ENCODE results near the gene CLCN1. TPM values are rescaled to one million over a fixed set of nuclear protein-coding genes. Genes with fewer than 3 reads are reported as not detected.

The CLCN1 gene
- total RNA-seq, 1 donor from 2014 or later: not detected

DNA sequence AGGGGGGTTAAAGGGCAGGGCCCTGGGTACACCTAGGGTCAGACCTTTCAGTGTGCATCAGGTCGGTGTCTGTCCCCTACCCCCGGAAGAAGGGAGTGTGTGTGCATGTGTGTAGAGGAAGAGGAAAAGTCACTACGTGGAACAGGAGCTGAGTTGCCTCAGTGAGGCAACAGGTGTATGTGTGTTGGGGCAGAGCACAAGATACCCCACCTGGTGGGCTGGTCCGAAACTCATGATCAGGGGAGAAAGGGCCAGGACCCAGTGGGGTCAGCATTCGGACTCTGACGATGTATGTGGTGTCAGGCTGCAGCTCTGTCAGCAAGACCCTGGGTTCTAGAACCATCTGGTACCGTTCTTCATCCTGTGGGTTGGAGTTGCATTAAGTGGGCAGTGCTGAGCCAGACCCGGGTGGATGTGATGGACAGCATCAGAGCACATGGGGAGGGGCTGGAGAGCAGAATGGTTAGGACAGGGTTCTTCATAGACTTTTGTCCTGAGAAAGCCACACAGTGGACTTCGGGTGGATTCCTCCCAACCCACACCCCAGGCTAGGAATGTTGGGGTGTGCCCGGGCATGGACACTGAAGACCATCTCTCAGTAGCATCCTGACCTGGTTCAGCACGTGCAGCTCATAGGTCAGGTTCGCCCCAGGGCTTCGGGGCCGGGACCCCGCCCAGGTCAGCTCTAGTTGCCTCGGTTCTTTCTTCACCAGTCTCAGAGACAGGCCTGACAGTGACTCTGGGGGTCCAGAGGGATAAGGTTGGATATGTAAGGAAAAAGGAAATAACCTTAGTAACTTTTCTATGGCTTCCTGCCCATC, 82.0 kb downstream of the CLCN1 start:
- no peaks in the 10 kb centered on the region for H3K36me3 ChIP-seq
- TF ChIP-seq, protein P1, sequence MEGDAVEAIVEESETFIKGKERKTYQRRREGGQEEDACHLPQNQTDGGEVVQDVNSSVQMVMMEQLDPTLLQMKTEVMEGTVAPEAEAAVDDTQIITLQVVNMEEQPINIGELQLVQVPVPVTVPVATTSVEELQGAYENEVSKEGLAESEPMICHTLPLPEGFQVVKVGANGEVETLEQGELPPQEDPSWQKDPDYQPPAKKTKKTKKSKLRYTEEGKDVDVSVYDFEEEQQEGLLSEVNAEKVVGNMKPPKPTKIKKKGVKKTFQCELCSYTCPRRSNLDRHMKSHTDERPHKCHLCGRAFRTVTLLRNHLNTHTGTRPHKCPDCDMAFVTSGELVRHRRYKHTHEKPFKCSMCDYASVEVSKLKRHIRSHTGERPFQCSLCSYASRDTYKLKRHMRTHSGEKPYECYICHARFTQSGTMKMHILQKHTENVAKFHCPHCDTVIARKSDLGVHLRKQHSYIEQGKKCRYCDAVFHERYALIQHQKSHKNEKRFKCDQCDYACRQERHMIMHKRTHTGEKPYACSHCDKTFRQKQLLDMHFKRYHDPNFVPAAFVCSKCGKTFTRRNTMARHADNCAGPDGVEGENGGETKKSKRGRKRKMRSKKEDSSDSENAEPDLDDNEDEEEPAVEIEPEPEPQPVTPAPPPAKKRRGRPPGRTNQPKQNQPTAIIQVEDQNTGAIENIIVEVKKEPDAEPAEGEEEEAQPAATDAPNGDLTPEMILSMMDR (IDR thresholded peaks at IDR 0.05): no peak
- TF ChIP-seq POLR2AphosphoS5 (IDR thresholded peaks at IDR 0.05; ENCODE audit: insufficient read depth in 1 of 2, low read depth in 1 of 2): no peak
- no peak for TF ChIP-seq POLR2A (IDR thresholded peaks at IDR 0.05)
- DNase-seq (ENCODE audit: extremely low spot score in 2 of 2): no peak

DNA sequence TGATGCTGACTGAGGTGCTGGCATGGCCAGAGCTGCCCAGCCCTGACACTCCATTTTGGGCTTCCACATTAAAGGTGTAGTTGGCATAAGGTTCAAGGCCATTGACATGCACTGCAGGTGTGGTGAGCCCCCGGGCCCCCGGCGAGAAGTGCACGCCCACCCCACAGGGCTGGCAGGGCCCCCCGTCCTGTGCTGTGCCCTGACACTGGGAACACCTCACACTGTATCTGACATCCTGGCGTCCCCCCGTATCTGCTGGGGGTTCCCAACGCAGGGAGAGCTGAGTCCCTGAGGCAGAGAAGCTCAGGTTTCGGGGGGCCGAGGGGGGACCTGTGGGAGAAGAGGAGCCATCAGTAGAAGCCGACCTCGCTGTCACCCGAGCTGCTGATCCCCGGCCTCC, 82.7 kb downstream of the CLCN1 start:
- DNase-seq (ENCODE audit: extremely low spot score in 2 of 2): no peak
- H3K36me3 ChIP-seq: no peaks in the 10 kb centered on the region

More for the DNA sequence above, 82.0 kb downstream of the CLCN1 start:
- Histone ChIP-seq H3K4me3 (no peak overlapping the region), H3K4me1 (peaks cover 3% of the 10 kb centered on the region), H3K9me3 (no peaks in the 10 kb centered on the region), H3K27ac (no peak overlapping the region), H3K27me3 (no peaks in the 10 kb centered on the region)
- intact Hi-C loops (cut with DNase I): no loop called here

DNA sequence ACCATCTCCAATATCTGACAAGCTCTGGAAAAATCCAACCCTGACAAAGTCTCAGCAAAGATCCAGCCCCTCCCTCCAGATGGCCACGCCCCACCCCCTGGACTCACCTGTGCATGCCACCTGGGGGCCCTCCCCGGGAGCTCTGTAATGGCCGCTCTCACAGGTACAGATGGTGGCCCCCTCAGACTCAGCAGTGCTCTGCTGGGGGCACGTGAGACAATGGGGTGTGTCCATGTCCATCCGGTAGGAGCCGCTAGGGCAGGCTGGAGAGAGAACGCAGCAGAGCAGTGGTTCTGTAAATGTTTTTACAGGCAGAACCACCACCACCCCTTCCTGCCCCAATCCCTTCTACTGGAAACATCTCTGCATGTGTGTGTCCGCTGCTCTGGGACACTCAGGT, 83.2 kb downstream of the CLCN1 start:
- H3K4me3 ChIP-seq: no peak overlapping the region
- TF ChIP-seq POLR2A (IDR thresholded peaks at IDR 0.05) (no peak), POLR2AphosphoS5 (IDR thresholded peaks at IDR 0.05; ENCODE audit: insufficient read depth in 1 of 2, low read depth in 1 of 2) (no peak)
- TF ChIP-seq, protein P1 (IDR thresholded peaks at IDR 0.05): no peak
- no peaks in the 10 kb centered on the region for H3K9me3 ChIP-seq
- H3K27me3 ChIP-seq: no peaks in the 10 kb centered on the region
- no peaks in the 10 kb centered on the region for H3K36me3 ChIP-seq
- H3K27ac ChIP-seq: no peak overlapping the region
- intact Hi-C loops (cut with DNase I): no loop called here
- DNase-seq (ENCODE audit: extremely low spot score in 2 of 2): no peak
- H3K4me1 ChIP-seq: no peaks in the 10 kb centered on the region

More for the DNA sequence above, 82.7 kb downstream of the CLCN1 start:
- no peak overlapping the region for H3K27ac ChIP-seq
- H3K4me1 ChIP-seq: no peaks in the 10 kb centered on the region
- no peaks in the 10 kb centered on the region for H3K9me3 ChIP-seq
- H3K27me3 ChIP-seq: no peaks in the 10 kb centered on the region
- H3K4me3 ChIP-seq: no peak overlapping the region
- TF ChIP-seq POLR2AphosphoS5 (IDR thresholded peaks at IDR 0.05; ENCODE audit: insufficient read depth in 1 of 2, low read depth in 1 of 2): no peak
- TF ChIP-seq, protein P1 (IDR thresholded peaks at IDR 0.05): no peak
- intact Hi-C loops (cut with DNase I): no loop called here

DNA sequence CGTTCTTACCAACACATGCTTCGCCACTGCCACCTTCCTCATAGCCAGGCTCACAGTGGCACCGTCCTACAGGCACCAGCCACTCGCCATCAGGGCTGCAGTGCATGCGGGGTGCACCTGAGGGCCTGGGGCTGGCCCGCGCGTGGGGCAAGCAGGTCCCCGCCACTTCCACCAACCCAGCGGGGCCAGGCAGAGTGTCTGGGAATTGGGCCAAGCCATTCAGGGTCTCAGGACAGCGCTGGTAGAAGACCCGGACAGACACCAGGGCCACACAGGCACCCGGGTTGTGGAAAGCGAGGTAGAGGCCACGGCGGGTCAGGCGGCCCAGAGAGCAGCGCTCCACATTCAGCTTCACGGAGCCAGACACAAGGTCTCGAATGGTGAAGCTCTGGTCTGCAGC, 83.7 kb downstream of the CLCN1 start:
- H3K9me3 ChIP-seq: no peaks in the 10 kb centered on the region

More for the DNA sequence above, 83.7 kb downstream of the CLCN1 start:
- intact Hi-C loops (cut with DNase I): no loop called here
- no peaks in the 10 kb centered on the region for H3K4me1 ChIP-seq
- H3K36me3 ChIP-seq: no peaks in the 10 kb centered on the region
- no peaks in the 10 kb centered on the region for H3K27me3 ChIP-seq
- no peak overlapping the region for H3K4me3 ChIP-seq
- TF ChIP-seq, protein P1 (IDR thresholded peaks at IDR 0.05): no peak
- no peak for TF ChIP-seq POLR2A (IDR thresholded peaks at IDR 0.05)
- no peak for TF ChIP-seq POLR2AphosphoS5 (IDR thresholded peaks at IDR 0.05; ENCODE audit: insufficient read depth in 1 of 2, low read depth in 1 of 2)
- DNase-seq (ENCODE audit: extremely low spot score in 2 of 2): no peak
- no peak overlapping the region for H3K27ac ChIP-seq

Data from vagina (tissue), 2 donors.